Fibroblast of mammary gland (primary cell): ENCODE data around the gene BIN1.

Source experiments
- DNase-seq: peaks from one replicate; pipeline ENCODE4 v3.0.0-alpha.2; 2010; ENCODE audit warnings: low read depth
- H3K4me3 ChIP-seq: 2 replicates; pipeline ENCODE4 v1.5.1; 2011; ENCODE audit warnings: low read depth, mild to moderate bottlenecking, low read length, moderate library complexity; ENCODE audit not compliant: control insufficient read depth
- TF ChIP-seq, protein P1 (sequence below): conservative IDR thresholded peaks from 2 replicates; pipeline ENCODE4 v1.5.1; 2011; ENCODE audit warnings: low read depth, low read length, inconsistent platforms; ENCODE audit not compliant: control insufficient read depth, insufficient read depth

The BIN1 gene

DNA sequence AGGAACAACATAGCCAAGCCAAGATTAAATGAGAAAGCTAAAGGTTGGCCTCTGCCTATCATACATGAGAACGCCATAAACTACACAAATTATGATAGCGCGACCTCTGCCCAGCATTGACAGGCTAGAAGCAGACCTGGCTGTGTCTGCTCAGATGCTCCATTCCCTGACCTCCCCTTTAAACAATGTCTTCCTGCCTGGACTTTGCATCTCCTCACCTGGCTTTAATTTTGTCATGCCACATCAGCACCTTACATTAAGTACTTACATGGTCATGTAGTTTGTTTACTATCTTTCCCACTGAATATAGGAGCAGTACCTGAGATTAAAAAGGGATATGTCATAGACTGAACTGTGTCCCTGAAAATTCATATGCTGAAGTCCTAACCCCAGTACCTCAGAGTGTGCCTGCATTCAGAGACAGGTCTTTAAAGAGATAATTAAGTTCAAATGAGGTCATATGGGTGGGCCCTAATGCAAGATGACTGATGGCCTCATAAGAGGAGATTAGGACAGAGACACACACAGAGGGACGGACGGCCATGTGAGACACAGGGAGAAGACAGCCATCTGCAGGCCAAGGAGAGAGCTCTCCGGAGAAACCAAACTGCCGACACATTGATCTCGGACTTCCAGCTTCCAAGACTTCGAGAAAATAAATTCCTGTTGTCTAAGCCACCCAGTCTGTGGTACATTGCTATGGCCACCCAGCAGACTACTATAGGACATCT, 103.7 kb downstream of the BIN1 start:
- no peak for DNase-seq
- TF ChIP-seq, protein P1, sequence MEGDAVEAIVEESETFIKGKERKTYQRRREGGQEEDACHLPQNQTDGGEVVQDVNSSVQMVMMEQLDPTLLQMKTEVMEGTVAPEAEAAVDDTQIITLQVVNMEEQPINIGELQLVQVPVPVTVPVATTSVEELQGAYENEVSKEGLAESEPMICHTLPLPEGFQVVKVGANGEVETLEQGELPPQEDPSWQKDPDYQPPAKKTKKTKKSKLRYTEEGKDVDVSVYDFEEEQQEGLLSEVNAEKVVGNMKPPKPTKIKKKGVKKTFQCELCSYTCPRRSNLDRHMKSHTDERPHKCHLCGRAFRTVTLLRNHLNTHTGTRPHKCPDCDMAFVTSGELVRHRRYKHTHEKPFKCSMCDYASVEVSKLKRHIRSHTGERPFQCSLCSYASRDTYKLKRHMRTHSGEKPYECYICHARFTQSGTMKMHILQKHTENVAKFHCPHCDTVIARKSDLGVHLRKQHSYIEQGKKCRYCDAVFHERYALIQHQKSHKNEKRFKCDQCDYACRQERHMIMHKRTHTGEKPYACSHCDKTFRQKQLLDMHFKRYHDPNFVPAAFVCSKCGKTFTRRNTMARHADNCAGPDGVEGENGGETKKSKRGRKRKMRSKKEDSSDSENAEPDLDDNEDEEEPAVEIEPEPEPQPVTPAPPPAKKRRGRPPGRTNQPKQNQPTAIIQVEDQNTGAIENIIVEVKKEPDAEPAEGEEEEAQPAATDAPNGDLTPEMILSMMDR, result no peak
- no peak overlapping the region for H3K4me3 ChIP-seq

DNA sequence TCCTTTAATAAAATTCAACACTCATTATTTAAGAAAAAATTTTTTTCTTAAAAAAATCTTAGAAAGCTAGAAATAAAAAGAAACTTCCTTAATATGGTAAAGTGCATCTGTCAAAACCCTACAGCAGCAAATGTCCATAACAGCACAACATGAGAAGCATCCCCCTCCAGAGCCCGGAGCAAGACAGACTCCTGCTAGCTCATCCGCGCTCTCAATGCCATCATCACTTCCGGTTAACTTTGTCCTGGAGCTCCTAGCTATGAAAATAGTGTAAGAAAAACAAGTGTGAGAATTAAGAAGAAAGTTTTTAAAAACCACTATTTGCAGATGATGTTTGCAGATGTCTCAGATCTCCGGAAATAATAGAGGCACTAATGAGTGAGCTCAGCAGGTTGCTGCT, 105.2 kb downstream of the BIN1 start:
- TF ChIP-seq, protein P1, result no peak

DNA sequence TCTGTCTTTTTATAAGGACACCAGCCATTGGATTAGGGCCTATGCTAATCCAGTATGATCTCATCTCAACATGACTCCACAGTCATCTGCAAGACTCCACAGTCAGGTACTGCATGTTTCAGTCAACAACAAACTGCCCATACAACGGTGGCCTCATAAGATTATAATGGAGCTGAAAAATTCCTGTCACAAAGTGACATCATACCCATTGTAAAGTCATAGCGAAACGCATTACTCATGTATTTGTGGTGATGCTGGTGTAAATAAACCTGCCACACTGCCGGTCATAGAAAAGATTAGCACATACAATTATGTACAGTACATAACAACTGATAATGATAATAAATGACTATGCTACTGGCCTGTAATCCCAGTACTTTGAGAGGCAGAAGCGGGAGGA, 106.0 kb downstream of the BIN1 start:
- TF ChIP-seq, protein P1, result no peak
- no peak overlapping the region for H3K4me3 ChIP-seq
- DNase-seq, result no peak

More for the DNA sequence above, 105.2 kb downstream of the BIN1 start:
- H3K4me3 ChIP-seq, result no peak overlapping the region
- no peak for DNase-seq

- no peak overlapping the region for H3K4me3 ChIP-seq
- TF ChIP-seq, protein P1, result no peak
- no peak for DNase-seq
Observed at GRCh38 chr2:127000194-127000593, 106.8 kb downstream of the BIN1 start.

- no peak for DNase-seq
- TF ChIP-seq, protein P1, result no peak
- no peak overlapping the region for H3K4me3 ChIP-seq
Observed at GRCh38 chr2:126999106-126999756, 107.7 kb downstream of the BIN1 start.

DNA sequence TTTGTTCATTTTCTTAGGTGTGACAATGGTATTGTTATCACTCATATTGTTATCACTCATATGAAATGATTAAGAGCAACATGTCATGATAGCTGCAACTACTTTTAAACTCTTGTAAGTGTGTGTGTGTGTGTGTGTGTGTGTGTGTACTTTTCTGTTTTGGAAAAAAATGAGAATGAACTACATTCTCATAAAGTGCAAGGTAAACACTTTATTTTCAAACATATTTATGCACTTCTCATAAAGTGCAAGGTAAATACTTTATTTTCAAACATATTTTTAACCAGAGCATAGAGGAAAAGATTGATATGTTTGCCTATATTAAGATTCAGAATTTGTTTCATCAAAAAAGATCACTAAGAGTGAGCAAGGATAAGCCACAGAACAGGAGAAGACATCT, 108.5 kb downstream of the BIN1 start:
- TF ChIP-seq, protein P1, result no peak
- no peak for DNase-seq
- no peak overlapping the region for H3K4me3 ChIP-seq
